ENCODE data around the gene FBXO28.

The FBXO28 gene

DNA sequence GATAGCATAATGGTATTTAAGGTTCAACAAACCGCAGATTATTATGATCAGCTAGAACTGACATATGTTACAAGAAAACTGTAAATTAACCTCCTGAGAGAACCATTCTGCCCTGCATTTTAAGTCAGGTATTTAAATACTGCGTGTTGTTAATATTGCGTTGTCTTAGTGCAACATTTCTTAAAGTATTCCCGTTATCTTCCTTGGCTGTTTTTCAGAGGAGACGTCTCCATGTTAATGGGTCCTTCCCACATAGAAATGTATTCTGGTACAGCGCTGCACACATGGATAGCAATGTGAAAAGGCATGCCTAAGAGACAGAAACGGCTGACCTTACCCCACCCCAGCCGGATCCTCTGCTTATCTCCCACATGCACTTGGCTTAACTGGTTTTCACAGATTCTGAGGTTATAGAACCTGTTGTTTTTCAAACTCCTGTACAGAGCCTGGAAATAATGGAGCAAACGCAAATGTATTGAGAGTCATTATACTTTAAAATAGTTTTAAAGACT lies 46.3 kb downstream of the FBXO28 start:
- FAIRE-seq: no peak

GRCh38 chr1:224162768-224163167 lies 48.9 kb downstream of the FBXO28 start:
- no peak for FAIRE-seq

DNA sequence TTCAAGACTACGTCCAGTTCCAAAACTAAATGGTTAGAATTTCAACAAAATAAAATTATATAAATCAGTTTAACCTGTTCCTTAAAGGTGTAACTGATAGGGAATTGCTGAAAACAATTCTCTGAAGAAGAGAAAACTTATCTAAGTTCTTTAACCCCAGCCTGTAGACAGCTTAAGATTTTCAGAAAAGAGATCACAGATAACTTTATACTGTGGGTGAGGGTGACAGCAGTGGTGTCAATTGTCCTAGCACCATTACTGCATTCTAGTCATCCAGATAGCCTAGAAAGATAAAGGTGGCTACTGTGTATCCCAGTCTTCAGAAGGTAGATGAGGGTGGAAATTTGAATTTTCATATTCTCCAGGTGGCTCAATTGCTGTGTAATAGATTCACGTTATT lies 49.4 kb downstream of the FBXO28 start:
- no peak for FAIRE-seq

GRCh38 chr1:224168859-224169380 lies 55.0 kb downstream of the FBXO28 start:
- no peak for FAIRE-seq

- no peak for FAIRE-seq
These were observed 55.9 kb downstream of the FBXO28 start for GRCh38 chr1:224169718-224170270.

DNA sequence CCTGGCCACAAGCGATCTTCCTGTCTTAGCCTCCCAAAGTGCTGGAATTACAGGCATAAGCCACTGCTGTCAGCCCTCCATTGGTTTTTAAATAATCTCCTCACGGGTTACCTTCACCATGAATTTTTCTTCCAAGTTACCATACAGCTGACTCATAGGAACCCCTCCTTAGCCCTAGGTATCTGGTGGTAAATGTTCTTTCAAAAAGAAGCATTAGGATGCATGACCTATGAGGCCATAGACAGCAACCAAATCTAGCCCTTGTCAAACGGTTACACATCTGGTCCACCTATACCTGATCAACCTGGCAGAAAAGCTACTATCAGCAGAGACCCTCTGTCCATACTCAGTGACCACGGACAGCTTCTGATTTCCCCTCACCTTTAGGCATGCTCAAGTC lies 56.4 kb downstream of the FBXO28 start:
- no peak for FAIRE-seq

DNA sequence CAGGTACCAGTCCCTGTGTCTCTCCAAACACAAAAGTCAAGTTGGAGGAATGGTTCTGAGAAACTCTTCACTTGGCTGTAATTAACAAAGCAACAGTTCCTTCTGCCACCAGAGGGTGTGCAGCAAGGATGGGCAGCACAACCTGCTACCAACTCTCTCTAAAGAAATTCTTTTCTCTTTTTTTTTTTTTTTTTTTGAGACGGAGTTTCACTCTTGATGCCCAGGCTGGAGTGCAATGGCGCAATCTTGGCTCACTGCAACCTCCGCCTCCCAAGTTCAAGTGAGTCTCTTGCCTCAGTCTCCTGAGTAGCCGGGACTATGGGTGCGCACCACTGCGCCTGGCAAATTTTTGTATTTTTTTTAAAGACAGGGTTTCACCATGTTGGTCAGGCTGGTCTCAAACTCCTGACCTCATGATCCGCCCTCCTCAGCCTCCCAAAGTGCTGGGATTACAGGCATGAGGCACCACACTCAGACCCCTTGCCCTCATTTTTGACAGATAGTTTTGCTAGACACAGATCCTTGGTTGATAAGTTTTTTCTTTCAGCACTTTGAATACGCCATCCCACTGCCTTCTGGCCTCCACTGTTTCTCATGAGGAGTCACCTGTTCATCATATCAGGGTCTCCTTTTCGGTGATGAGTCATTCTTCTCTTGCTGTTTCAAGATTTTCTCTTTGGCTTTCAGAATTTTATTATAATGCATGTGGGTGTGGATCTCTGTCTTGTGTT lies 57.0 kb downstream of the FBXO28 start:
- no peak for FAIRE-seq

DNA sequence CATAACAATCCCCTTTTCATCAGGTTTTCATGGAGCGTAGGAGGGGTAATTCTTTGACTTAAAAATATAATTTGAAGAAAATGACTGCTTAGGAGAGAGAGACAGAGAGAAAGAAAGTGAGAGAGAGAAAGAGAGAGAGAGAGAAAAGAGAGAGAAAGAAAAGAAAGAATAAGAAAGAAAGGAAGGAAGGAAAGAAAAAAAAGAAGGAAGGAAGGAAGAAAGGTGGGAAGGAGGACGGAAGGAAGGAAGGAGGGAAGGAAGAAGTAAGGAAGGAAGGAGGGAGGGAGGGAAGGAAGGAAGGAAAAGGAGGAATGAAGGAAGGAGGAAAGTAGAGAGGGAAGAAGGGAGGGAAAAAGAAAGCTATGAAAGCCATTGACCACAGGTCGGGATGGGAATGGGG lies 58.3 kb downstream of the FBXO28 start:
- FAIRE-seq: no peak

DNA sequence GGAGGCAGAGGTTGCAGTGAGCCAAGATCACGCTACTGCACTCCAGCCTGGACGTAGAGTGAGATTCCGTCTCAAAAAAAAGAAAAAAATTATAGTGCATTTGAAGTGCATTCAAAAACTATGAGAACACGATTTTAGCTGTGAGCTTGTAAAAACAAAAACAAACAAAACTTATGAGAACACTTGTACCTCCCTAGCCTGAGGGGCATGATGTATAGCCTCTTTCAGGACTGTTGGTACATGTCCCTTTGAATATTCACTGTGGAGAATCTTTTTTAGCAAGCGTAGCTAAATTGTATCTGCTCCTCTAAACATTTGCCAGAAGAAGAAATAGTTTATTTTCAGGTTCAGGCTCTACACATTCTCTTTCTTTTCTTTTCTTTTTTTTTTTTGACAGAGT lies 59.6 kb downstream of the FBXO28 start:
- FAIRE-seq: no peak

DNA sequence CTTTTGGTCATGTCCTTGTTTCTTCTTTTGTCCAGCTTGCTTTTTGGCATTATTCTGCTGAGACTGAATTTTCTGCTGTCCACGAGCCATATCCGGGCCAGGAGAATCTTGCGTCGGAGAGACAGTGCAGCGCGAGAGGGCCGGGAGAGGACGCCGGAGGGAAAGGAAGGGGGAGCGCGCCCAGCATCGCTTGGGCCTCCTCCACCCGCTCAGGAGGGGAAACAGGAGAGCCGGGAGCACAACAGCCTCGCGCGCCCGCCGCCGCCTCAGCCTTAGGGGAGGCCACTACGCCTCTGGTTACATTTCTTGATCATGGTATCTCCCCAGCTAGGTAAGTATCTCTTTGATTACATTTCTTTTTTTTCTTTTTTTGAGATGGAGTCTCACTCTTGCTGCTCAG lies 61.7 kb downstream of the FBXO28 start:
- FAIRE-seq: no peak

- no peak for FAIRE-seq
These were observed 63.6 kb downstream of the FBXO28 start for GRCh38 chr1:224177356-224177999.

DNA sequence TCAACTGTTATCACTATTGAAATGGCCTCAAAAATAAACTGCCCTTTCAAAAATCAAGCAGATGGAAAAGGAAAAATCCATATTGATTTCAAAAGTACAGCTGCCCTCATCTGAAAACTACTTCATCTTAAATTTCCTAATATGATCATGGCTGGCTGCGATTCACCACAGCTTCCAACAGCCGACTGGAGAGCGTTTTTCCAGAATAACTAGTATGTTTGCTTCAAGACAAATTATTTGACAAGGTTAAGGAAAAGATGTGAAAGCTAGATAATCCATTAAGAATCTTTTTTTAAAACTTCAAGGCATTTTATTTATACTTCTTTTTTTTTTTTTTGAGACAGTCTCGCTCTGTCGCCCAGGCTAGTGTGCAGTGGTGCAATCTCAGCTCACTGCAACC lies 65.0 kb downstream of the FBXO28 start:
- FAIRE-seq: no peak

DNA sequence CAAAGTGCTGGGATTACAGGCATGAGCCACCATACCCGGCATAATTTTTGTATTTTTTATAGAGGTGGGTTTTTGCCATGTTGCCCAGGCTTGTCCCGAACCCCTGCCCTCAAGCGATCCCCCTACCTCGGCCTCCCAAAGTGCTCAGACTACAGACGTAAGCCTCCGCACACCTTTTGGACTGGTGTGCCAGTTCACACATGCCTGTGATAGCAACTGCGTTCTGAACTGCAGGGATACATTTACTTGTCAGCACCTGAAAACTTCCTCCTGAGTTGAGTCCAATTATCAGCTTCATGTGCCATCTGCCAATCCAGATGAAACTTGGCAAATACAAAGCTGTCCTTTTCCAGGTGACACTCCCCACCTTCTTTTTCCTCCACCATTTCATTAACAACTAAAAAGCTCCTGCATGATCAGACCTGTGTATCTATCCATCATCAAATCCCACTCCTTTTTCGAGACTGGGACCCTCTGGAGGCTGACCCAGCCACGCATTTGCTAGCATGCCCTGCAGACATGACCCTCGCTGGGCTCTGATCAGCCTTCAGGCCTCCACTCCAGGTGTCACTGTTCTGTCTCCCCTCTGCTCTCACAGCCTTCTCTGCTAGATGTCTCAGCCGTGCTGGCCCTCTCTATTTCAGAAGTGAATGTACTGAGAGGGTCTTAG lies 67.0 kb downstream of the FBXO28 start:
- no peak for FAIRE-seq

- no peak for FAIRE-seq
These were observed 67.5 kb downstream of the FBXO28 start for GRCh38 chr1:224181453-224181810.

GRCh38 chr1:224182057-224182865 lies 68.3 kb downstream of the FBXO28 start:
- FAIRE-seq: peak; percentile 36

DNA sequence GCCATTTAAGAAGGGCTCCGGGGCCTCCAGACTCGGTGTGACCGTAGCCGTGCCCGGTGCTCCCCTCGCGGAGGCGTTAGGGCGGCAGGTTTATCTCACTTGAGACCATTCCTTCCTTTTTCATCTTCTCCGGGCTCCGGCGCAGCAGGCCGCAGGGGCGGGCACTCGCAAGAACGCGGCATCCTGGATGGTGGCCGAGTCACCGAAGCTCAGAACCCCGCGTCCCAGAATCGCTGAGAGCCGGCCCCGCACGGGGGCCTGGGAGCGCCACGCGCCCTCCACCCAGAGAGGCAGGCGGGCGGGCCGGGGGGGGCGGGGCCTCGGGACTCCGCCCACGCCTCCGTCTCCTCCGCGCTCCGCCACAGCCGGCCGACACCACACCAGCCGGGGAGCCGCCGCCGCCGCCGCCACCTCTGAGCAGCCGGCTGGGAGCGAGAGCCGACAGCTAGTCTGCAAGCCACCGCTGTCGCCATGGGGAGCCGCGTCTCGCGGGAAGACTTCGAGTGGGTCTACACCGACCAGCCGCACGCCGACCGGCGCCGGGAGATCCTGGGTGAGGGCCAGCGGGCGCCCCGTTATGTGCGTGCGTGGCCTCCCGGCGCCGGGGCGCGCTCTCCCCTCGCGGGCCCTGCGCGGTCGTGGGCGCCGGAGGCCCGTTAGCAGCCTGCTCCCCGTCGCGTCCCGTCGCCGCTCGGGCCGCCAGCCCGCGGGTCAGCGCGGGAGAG lies 69.1 kb downstream of the FBXO28 start, which contains the start of gene DEGS1:
Gene DEGS1, plus strand, starts transcription at position 375 of the 725 bp plus-strand sequence. Its CDS starts 97 bp downstream, at position 472.
- no peak for FAIRE-seq

DNA sequence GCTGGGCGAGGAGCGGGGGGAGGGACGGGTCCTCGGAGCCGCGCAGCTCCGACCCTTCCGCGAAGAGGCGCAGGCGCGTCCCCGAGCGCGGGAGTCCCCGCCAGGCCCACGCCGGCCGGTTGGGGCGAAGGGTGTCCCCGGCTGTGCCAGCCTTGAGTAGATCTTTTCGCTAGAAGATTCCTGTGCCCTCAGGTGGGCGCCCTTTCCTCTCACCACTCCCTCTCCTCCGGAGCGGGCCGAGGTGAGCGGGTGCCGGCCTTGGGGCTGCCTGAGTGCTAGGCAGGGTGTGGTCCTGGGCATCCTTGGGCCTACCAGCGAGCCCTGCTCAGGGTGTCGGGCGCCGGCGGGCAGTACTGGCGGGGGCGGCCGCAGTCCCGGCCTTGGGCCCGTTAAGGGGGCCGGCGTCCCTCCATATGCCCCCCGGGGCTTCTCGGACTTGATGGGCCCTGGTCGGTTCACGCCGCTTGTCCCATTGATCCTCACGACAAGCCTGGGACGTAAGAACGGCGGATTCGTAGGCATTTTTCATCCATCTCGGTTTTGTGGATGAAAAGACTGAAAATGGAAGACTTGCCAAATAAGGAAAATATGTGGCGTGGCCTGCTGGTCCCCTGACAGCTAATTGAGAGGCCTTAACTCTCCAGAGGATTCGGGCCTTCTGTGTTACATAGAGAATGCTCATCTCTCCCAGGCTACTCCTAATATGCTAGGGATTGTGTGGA lies 69.8 kb downstream of the FBXO28 start:
- no peak for FAIRE-seq

DNA sequence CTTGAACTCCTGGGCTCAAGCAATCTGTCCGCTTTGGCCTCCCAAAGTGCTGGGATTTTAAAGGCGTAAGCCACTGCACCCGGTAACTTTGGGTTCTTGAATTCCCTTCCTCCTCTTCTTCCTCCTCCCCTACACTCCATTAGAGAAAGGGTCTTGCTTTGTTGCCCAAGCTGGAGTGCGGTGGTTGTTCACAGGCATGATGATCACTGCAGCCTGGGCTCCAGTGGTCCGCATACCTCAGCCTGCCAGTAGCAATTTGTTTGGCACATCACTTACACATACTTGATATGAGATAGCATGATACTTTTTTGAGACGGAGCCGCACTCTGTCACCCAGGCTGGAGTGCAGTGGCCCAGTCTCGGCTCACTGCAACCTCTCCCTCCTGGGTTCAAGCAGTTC lies 71.3 kb downstream of the FBXO28 start:
- no peak for FAIRE-seq

DNA sequence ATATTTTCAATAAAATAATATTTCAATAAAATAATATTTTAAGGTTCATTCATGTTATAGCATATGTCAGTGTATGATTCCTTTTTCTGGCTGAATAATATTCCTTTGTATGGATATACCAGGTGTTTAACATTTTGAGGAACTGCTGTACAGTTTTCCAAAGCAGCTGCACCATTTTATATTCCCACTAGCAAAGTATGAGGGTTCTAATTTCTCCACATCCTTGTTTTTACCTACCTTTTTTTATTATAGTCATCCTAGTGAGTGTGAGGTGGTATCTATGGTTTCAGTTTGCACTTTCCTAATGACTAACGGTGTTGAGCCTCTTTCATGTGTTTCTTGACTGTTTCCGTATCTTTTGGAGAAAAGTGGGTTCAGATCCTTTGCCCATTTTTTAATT lies 74.4 kb downstream of the FBXO28 start:
- FAIRE-seq: no peak

DNA sequence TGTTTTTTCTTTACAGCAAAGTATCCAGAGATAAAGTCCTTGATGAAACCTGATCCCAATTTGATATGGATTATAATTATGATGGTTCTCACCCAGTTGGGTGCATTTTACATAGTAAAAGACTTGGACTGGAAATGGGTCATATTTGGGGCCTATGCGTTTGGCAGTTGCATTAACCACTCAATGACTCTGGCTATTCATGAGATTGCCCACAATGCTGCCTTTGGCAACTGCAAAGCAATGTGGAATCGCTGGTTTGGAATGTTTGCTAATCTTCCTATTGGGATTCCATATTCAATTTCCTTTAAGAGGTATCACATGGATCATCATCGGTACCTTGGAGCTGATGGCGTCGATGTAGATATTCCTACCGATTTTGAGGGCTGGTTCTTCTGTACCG lies 75.7 kb downstream of the FBXO28 start:
- FAIRE-seq: no peak

All from islet of Langerhans (tissue), 1 donor.